CD4-positive, alpha-beta T cell treated with Interleukin-4 for 4 hours (primary cell): ENCODE measurements around the gene SYF2.
"Not testable (repeated sequence)": the region's sequence is repeated elsewhere in the genome, so short reads cannot be mapped to it uniquely, and the experiment has no call there.

Experiments used
- DNase-seq: peaks from one replicate; pipeline ENCODE4 v3.0.0-alpha.2; 2020

Gene SYF2

GRCh38 chr1:25245809-25246599 is 13.7 kb upstream of the SYF2 start:
- no peak for DNase-seq

- DNase-seq: no peak
Measured at GRCh38 chr1:25245393-25245792, 13.1 kb upstream of the SYF2 start.

- DNase-seq: no peak
Measured at GRCh38 chr1:25243907-25244306, 11.6 kb upstream of the SYF2 start.

- peak; percentile 97 for DNase-seq
Measured at GRCh38 chr1:25239681-25240541, 7.6 kb upstream of the SYF2 start.

- no peak for DNase-seq
Measured at GRCh38 chr1:25238046-25238445, 5.7 kb upstream of the SYF2 start.

GRCh38 chr1:25236261-25236660 is 4.0 kb upstream of the SYF2 start:
- not testable (repeated sequence) for DNase-seq

- not testable (repeated sequence) for DNase-seq
Measured at GRCh38 chr1:25235411-25235810, 3.1 kb upstream of the SYF2 start.

- peak; percentile 77 for DNase-seq
Measured at GRCh38 chr1:25232866-25233784, 823 bp upstream of the SYF2 start.

GRCh38 chr1:25223471-25223870 is 8.8 kb downstream of the SYF2 start:
- DNase-seq: no peak

- DNase-seq: no peak
Measured at GRCh38 chr1:25222606-25223005, 9.7 kb downstream of the SYF2 start.

- no peak for DNase-seq
Measured at GRCh38 chr1:25220666-25221065, 11.6 kb downstream of the SYF2 start.

GRCh38 chr1:25219661-25220251 is 12.5 kb downstream of the SYF2 start:
- no peak for DNase-seq

GRCh38 chr1:25217598-25218232 is 14.6 kb downstream of the SYF2 start:
- no peak for DNase-seq

- no peak for DNase-seq
Measured at GRCh38 chr1:25217015-25217414, 15.3 kb downstream of the SYF2 start.

GRCh38 chr1:25216123-25216522 is 16.2 kb downstream of the SYF2 start:
- no peak for DNase-seq

GRCh38 chr1:25212725-25213124 is 19.6 kb downstream of the SYF2 start:
- no peak for DNase-seq

GRCh38 chr1:25210728-25211127 is 21.6 kb downstream of the SYF2 start:
- DNase-seq: no peak

- no peak for DNase-seq
Measured at GRCh38 chr1:25209516-25209915, 22.8 kb downstream of the SYF2 start.

GRCh38 chr1:25208561-25209222 is 23.6 kb downstream of the SYF2 start:
- no peak for DNase-seq

GRCh38 chr1:25208092-25208491 is 24.2 kb downstream of the SYF2 start:
- DNase-seq: no peak

- DNase-seq: no peak
Measured at GRCh38 chr1:25206201-25206600, 26.1 kb downstream of the SYF2 start.

- DNase-seq: no peak
Measured at GRCh38 chr1:25205786-25206185, 26.5 kb downstream of the SYF2 start.
